ENCODE measurements around the gene HSDL1.
A peak's percentile ranks its signal among the peaks of the same experiment; 100 is the strongest.
"Not testable (repeated sequence)": the region's sequence is repeated elsewhere in the genome, so short reads cannot be mapped to it uniquely, and the experiment has no call there.

The HSDL1 gene

GRCh38 chr16:84138824-84139627 lies 6.0 kb downstream of the HSDL1 start:
- peak; percentile 45 for DNase-seq

DNA sequence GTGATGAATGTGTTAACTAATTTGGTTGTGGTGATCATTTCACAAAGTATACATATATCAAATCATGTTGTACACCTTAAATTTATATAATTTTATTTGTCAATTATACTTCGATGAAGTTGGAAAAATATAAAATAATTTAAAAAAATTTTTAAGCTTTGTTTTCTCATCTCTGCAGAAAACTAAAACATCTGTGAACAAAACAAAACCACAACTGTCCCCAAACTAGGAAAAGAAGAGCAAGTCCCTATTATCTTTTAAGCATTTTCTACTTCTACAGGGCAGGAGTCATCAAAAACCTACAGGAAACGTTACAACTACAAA lies 6.5 kb downstream of the HSDL1 start:
- no peak for DNase-seq

GRCh38 chr16:84137769-84138357 lies 7.1 kb downstream of the HSDL1 start:
- no peak for DNase-seq

DNA sequence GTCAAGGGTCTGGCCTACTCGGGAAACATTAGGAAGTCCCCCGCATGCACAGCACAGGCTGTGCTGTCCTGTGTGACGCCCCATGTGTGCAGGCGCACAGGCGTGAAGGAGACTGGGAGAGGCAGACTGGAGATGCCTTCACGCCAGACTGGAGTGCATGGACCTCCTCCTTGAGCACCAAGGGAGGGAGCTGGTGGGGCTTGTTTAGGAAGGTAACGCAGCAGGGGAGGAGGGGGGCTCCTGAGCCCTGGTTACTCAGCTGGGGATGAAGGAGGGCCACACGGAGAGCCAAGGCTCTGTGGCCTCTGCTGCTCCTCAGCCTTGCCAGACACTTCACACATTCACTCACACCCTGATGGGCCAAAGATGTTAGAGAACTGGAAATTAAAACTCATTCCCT lies 7.7 kb downstream of the HSDL1 start:
- no peak for DNase-seq

DNA sequence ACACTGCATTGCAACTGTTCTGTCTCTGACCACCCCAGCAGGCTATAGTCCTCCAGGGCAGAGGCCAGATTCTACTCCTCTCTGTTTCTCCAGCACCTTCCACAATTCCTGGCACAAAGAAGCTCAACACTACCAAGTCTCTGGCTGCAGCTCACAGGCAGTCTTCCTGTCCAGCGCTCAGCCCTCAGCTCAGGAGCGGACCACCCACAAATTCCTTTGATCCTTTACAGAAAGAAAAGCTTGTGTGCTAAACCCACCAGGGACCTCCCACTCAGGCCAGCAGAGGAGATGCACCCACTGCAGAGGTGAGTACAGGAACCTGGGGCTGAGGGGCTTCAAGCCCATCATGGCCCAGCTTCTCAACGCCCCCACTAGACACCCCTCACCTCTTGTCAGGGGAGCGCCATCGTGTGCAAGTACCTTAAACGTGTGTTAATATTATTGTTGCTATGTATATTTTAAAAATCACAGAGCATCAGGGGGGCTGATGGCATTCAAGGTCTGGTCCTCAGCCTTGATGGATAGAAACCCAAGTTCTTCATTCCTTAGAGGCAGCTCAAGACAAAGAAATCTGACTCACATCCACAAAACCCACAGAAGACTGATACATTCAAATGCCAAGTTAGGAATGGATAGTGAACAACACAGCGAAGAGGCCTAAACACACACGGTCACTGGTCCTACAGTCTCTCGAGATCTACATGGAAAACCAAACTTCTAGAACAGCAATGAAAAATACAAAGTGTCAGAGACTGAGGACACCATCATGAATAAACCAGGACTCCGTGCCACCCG lies 8.4 kb downstream of the HSDL1 start:
- peak; percentile 34 for DNase-seq

- no peak for DNase-seq
Measured at GRCh38 chr16:84132527-84133285, 12.3 kb downstream of the HSDL1 start.

DNA sequence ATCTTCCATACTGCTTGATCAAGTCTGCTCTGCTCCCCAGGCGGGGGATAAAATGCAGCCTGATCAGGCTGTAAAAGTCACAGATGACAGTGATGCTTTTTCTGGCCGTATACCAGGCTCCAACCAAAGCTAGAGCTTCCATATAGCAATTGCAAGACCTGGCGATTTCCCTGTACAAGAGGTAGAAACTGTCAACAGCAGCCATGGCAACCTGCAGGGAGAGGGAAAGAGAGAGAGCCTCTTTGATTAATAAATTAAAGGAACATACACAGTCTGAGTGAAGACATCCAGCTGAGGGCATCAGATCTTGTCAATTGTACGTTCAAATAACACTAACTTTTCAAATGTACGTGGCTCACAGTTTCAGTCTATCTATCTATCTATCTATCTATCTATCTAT lies 13.9 kb downstream of the HSDL1 start:
- no peak for DNase-seq

- no peak for DNase-seq
Measured at GRCh38 chr16:84124257-84125073, 20.5 kb downstream of the HSDL1 start.

DNA sequence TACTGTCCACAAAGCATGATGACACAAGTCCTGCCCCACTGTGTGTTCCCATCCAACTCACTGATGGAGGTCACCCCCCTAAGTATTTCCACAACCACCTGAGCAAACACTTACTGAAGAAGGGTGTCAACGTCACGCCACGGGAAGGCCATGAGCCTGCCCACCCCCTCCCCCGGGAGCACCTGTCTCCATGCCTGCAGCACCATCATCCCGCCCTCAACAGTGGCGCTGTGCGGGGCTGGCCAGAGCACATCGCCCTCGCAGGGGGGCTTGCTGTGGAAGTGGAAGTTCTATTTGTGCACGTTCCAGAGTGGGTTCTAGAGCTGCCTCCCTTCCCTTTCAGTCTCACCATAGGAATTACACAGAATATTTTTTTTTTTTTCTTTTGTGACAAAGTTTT lies 24.0 kb downstream of the HSDL1 start:
- DNase-seq = no peak

DNA sequence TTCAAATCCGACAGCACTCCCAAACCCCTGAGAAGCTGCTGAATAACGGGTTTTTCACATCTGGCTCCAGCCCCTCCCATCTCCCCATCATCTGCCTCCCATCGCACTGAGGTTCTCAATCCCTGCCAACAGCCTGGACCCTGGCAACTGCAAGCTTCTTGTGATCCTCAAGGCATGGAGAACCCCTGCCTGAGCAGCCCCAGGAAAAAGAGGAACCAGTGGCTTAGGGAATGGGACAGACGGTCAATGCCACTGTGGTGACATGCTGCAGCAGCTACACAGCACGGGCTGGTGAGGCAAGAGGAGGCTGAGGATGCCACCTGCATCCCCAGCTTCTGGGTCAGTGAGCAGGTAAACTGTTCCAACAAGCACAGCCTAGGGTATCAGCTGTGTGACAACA lies 25.0 kb downstream of the HSDL1 start:
- no peak for DNase-seq

DNA sequence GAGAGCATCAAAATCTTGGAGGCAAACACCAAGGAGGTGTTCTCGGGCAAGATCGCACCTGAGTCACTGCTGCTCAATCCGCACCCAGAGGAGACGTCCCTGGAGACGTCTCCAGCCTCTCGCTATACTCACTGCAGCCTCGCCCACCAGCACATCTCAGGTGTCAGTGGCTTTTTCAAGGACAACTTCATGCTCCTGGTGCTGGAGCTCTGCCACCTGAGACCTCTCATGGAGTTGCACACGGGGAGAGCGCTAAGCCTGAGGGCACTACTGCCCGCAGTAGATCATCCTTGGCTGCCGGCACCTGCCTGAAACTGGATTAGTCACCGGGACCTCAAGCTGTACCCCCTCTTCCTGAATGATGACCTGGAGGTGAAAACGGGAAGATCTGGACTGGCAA lies 25.6 kb downstream of the HSDL1 start:
- no peak for DNase-seq

DNA sequence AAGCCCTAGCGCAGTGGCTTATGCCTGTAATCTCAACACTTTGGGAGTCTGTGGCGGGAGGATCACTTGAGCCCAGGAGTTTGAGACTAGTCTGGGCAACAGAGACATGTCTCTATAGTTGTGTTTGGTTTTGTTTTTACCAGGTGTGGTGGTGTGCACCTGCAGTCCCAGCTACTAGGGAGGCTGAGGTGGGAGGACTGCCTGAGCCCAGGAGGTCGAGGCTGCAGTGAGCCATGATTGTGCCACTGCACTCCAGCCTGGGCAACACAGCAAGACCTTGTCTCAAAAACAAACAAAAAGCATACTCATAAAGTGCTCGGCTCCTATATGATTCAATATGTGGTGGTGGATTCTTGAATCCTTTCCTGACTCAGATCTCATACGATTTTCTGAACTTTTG lies 26.7 kb downstream of the HSDL1 start:
- DNase-seq = not testable (repeated sequence)

- peak; percentile 37 for DNase-seq
Measured at GRCh38 chr16:84117494-84117843, 27.5 kb downstream of the HSDL1 start.

DNA sequence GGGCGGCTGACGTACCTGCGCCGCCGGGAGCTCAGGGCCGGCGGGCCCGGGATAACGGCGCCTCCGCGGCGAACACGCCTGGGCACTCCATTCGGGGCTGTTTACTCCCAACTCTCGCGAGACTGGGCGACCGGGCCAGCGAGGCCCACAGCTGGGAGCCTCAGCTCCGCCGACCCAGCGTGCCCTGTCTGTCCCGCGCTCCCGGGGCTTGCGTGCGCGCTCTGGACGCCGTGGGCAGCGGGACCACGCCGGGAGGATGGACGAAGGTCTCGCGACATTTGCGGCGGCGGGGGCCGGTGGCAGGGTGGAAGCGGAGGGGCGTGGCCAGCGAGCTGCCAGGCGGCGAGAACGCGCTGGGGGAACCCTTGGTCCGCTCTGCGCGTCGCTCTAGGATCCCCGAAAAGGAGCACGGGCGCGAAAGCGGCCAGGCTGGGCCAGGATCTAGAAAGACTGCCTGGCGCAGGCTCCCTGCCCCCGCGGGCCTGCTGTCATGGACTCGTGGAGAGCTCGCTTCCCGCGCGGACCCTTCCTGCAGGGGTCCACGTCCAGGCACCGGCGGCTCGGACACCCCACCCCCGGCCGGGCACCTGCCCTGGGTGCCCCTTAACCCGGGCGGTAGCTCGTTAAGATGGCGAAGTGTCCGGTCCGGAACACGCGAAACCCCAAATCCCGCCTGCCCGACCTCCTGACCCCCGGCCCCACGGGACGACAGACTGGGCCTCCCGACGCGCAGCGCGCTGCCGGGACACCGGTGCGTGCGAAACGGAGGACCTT lies 28.1 kb downstream of the HSDL1 start, which contains the start of gene MBTPS1:
MBTPS1 (minus strand) TSS at position 223 of the 774 bp plus-strand sequence. CDS start 15,159 bp downstream, outside the sequence.
- DNase-seq = peak; percentile 98

DNA sequence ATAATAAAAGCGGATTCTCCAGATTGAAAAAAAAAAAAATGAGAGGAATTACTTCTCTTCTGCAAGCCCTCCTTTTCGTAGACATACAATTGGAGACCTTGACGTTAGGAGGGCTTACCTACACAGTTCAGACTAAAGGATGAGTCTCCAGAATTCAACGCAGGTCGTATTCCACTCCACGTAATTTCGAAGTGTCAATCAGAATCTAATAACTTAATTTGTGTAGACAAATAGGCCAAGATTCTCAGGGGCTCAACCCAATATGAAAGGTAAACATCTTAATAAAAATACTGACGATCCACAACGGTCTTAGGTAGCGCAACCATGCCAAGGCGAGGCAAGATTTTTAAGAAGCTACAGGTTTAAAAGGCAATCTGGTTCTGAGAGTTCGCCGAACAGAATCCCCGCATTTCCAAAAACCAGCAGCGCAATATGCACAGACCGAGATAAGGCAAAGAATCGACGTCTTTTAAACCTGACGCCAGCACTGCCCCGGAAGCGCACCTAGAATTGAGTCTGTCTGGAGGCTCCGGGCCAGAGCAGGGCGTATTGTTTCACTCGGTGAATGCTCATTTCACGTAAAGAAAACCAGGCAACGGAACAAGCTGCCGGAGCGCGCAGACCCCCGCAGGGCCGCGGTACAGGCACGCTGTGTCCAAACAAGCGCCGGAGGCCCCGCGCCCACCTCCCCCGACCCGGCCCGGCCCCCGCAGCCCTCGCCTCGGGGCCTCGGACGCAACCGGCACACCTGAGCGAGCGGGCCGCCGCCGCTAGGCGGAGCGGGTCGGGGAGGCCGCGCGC lies 28.9 kb downstream of the HSDL1 start:
- peak; percentile 33 for DNase-seq

GRCh38 chr16:84111949-84112348 lies 33.0 kb downstream of the HSDL1 start:
- DNase-seq = peak; percentile 30

GRCh38 chr16:84111525-84111924 lies 33.5 kb downstream of the HSDL1 start:
- DNase-seq = no peak

- no peak for DNase-seq
Measured at GRCh38 chr16:84110527-84110926, 34.5 kb downstream of the HSDL1 start.

- DNase-seq = no peak
Measured at GRCh38 chr16:84109598-84110335, 35.2 kb downstream of the HSDL1 start.

DNA sequence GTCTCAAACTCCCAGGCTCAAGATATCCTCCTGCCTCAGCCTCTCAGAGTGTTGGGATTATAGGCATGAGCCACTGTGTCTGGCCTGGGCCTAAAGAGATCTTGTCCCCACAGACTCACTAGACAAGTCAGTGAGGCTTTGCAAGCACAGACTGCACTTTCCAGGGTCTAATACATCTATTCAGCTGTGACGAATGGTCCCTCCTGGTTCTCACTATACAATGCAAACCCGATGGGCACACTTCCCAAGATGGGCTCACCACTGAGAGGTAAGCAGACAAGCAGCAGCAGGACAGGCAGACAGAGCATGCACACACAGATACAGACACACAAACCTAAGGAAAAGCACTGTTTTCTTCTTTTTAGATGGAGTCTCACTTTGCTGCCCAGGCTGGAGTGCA lies 37.1 kb downstream of the HSDL1 start:
- no peak for DNase-seq
